Thyroid gland (tissue), 4 donors: Measurements from ENCODE around the gene ZNF83. TPM values are rescaled to one million over a fixed set of nuclear protein-coding genes. Genes with fewer than 3 reads are reported as not detected.
A peak's percentile ranks its signal among the peaks of the same experiment; 100 is the strongest.

Experiments used
- DNase-seq, 2 donors: peaks; one replicate each; pipeline ENCODE4 v3.0.0-alpha.2; 2019
- H3K27ac ChIP-seq, 3 donors: fragments of 200-600 bp; sonication (generic); 1 replicate in 2 of 3; 2 replicates in 1 of 3; pipeline ENCODE4 v1.5.1; 2016 to 2019; ENCODE audit warnings: mild to moderate bottlenecking in 1 of 3, moderate library complexity in 1 of 3
- H3K27me3 ChIP-seq: fragments of 200-600 bp; sonication (generic); one replicate; pipeline ENCODE4 v1.5.1; 2019
- H3K36me3 ChIP-seq, 2 donors: fragments of 200-600 bp; sonication (generic); one replicate each; pipeline ENCODE4 v1.5.1; 2016 to 2019
- H3K4me1 ChIP-seq, 2 donors: fragments of 200-600 bp; sonication (generic); one replicate each; pipeline ENCODE4 v1.5.1; 2017 to 2019
- H3K4me3 ChIP-seq, 3 donors: fragments of 200-600 bp; sonication (generic); replicated peaks in 1 of 3; 1 replicate in 2 of 3; 2 replicates in 1 of 3; pipeline ENCODE4 v1.5.1; 2016; ENCODE audit warnings: mild to moderate bottlenecking in 1 of 3
- H3K9me3 ChIP-seq: fragments of 200-600 bp; sonication (generic); one replicate; pipeline ENCODE4 v1.5.1; 2017
- POLR2A ChIP-seq, 2 donors: fragments of 450-650 bp; IDR thresholded peaks; one replicate each; pipeline ENCODE4 v1.6.1; 2017; ENCODE audit warnings: antibody characterized with exemption in 2 of 2, mild to moderate bottlenecking in 2 of 2, moderate library complexity in 1 of 2
- WGBS, 2 donors: methylation state at CpG; one replicate each; pipeline ENCODE4 v1.1.5; 2017; 5-methylcytosine and 5-hydroxymethylcytosine counted together
- intact Hi-C: fragments of 100-400 bp; cut with DNase I; formaldehyde crosslinking; loops from one replicate; pipeline ENCODE4 v1.15.1; 2023
- total RNA-seq, 4 donors: library from RNA; depleted of rRNA; stranded (reverse); fragments of >200 nt; gene quantifications; one replicate each; pipeline ENCODE4 v1.2.3, GENCODE V29; 2016
- TF ChIP-seq, protein P1 (sequence below), 6 experiments: fragments of 200-600 bp in 3 of 6; fragments of 450-650 bp in 3 of 6; sonication (generic) in 3 of 6; IDR thresholded peaks; one replicate each; pipeline ENCODE4 v1.5.1; 2016 to 2019; ENCODE audit warnings: antibody characterized with exemption in 6 of 6, mild to moderate bottlenecking in 2 of 6, inconsistent platforms in 1 of 6, moderate library complexity in 1 of 6

Gene ZNF83
- total RNA-seq, 4 donors from 2014 or later: 75.3 to 125 (median 97.0) TPM

DNA sequence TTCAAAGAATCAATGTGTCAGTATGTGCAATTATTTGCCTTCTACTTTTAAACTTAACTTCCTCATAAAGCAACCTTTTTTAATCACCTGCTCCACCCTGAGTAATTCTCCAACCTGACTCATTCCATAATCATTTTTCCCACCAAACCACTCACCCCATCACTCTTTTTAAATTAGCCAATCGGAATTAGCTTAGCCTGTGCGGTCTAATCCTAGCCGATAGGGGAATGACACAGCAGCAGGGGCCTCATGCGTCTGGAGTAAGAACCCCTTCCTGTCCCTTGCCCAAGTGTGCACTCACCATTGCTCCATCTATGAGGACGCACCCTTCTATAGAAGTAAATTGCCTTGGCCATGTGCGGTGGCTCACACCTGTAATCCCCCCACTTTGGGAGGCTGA is 27.4 kb upstream of the ZNF83 start:
- TF ChIP-seq, protein P1, sequence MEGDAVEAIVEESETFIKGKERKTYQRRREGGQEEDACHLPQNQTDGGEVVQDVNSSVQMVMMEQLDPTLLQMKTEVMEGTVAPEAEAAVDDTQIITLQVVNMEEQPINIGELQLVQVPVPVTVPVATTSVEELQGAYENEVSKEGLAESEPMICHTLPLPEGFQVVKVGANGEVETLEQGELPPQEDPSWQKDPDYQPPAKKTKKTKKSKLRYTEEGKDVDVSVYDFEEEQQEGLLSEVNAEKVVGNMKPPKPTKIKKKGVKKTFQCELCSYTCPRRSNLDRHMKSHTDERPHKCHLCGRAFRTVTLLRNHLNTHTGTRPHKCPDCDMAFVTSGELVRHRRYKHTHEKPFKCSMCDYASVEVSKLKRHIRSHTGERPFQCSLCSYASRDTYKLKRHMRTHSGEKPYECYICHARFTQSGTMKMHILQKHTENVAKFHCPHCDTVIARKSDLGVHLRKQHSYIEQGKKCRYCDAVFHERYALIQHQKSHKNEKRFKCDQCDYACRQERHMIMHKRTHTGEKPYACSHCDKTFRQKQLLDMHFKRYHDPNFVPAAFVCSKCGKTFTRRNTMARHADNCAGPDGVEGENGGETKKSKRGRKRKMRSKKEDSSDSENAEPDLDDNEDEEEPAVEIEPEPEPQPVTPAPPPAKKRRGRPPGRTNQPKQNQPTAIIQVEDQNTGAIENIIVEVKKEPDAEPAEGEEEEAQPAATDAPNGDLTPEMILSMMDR (IDR thresholded peaks at IDR 0.05): no peak
- no peak for TF ChIP-seq POLR2A (IDR thresholded peaks at IDR 0.05)
- H3K27me3 ChIP-seq: no peaks in the 10 kb centered on the region
- intact Hi-C loops: no loop called here
- no peak for DNase-seq
- WGBS, 2 donors: 97 to 98% methylated on average over 6 of the region's 6 CpGs
- H3K36me3 ChIP-seq: no peaks in the 10 kb centered on the region
- peaks cover 0 to 13% of the 10 kb centered on the region in 2 donors for H3K4me1 ChIP-seq
- H3K27ac ChIP-seq: peak overlapping the region in 1 of 3 donors; percentile 61
- no peaks in the 10 kb centered on the region for H3K9me3 ChIP-seq
- no peak overlapping the region for H3K4me3 ChIP-seq

DNA sequence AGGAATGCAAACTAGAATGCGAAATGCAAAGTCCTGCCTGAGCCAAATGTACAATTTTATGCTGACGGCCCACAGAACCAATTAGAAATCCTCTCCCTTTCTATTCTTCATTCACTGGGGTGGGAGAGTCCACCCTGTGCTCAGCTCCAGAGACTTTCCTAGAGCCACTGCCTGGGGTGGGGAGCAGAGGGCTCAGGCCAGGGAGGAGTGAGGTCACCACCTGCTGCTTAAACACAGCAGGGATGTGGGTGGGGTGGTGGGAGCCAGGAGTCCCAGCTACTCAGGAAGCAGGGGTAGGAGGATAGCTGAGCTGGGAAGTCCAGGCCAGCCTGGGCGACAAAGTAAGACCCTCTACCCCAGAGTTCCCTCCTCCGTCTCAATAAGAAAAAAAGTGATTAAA is 26.9 kb upstream of the ZNF83 start:
- 92 to 95% methylated on average over 4 of the region's 4 CpGs for WGBS, 2 donors
- DNase-seq: no peak
- H3K4me1 ChIP-seq: peaks cover 0 to 13% of the 10 kb centered on the region in 2 donors
- peaks cover 0 to 4% of the 10 kb centered on the region in 2 donors for H3K36me3 ChIP-seq
- H3K27ac ChIP-seq: peak overlapping the region in 2 of 3 donors; percentile 42 to 61
- H3K4me3 ChIP-seq: no peak overlapping the region
- no peaks in the 10 kb centered on the region for H3K27me3 ChIP-seq
- TF ChIP-seq, protein P1 (IDR thresholded peaks at IDR 0.05): no peak
- TF ChIP-seq POLR2A (IDR thresholded peaks at IDR 0.05): no peak
- H3K9me3 ChIP-seq: no peaks in the 10 kb centered on the region
- intact Hi-C loops: no loop called here

DNA sequence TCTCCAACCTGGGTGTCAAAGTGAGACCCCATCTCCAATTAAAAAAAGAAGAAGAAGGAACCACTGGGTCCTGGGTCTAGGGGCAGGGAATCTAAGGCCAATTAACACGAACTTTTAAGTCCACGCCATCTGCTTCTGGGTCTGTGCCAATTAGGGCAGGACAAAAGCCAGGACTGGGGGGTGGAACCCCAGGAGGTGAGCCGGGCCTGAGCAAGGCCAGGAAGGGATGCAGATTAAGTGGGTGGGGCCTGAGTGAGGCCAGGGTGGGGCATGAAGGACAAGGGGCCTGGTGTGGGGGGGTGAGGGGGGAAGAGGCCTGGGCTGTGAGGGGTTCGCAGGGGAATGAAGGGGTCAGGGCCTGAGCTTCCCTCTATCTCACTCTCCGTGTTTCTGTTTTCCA is 26.3 kb upstream of the ZNF83 start:
- intact Hi-C loops: no loop called here
- peak overlapping the region; percentile 11 to 61 (median 42) for H3K27ac ChIP-seq
- no peak overlapping the region for H3K4me3 ChIP-seq
- TF ChIP-seq POLR2A (IDR thresholded peaks at IDR 0.05): no peak
- TF ChIP-seq, protein P1 (IDR thresholded peaks at IDR 0.05): no peak
- H3K4me1 ChIP-seq: peaks cover 0 to 13% of the 10 kb centered on the region in 2 donors
- H3K9me3 ChIP-seq: no peaks in the 10 kb centered on the region
- H3K27me3 ChIP-seq: no peaks in the 10 kb centered on the region
- 71 to 75% methylated on average over 5 of the region's 5 CpGs for WGBS, 2 donors
- H3K36me3 ChIP-seq: peaks cover 0 to 10% of the 10 kb centered on the region in 2 donors
- DNase-seq: peak in 1 of 2 donors; percentile 15

DNA sequence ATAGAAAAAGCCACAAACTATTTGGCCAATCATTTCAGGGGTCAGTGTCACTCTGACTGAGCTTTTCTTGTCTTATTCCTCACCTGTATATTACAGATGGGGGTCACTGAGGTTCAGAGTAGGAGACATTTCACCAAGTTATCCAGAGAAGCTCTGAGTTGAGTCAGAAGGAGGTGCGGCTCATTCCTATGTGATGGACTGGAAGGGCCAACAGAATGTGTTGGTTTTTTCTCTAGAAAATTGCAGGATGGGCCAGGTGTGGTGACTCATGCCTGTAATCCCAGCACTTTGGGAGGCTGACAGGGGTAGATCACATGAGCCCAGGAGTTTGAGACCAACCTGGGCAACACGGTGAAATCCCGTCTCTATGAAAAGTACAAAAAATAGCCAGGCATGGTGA is 24.5 kb upstream of the ZNF83 start:
- no peak for TF ChIP-seq POLR2A (IDR thresholded peaks at IDR 0.05)
- H3K4me3 ChIP-seq: no peak overlapping the region
- peaks cover 7 to 15% of the 10 kb centered on the region in 2 donors for H3K36me3 ChIP-seq
- DNase-seq: no peak
- intact Hi-C loops: no loop called here
- H3K4me1 ChIP-seq: peaks cover 0 to 13% of the 10 kb centered on the region in 2 donors
- whole genome bisulfite sequencing, 2 donors: 72 to 80% methylated on average over 3 of the region's 3 CpGs
- H3K27me3 ChIP-seq: no peaks in the 10 kb centered on the region
- peak overlapping the region in 1 of 3 donors; percentile 61 for H3K27ac ChIP-seq
- no peaks in the 10 kb centered on the region for H3K9me3 ChIP-seq

DNA sequence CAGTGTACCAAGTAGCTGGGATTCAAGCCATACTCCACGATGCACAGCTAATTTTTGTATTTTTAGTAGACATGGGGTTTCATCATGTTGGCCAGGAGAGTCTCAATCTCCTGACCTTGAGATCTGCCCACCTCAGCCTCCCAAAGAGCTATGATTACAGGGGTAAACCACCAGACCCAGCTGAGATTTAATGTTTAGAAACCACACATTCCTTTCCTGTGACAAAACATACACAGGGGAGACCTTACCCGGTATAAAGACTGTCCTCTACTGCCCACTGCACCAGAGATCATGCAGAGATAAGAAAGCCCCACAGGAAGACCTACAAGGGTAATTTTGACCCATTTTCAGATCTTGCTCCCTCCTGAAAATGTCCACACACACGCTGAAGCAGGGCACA is 22.8 kb upstream of the ZNF83 start:
- no peak for DNase-seq
- peaks cover 0 to 13% of the 10 kb centered on the region in 2 donors for H3K4me1 ChIP-seq
- WGBS, 2 donors: 61 to 62% methylated on average over 3 of the region's 3 CpGs
- TF ChIP-seq, protein P1 (IDR thresholded peaks at IDR 0.05): no peak
- no peak for TF ChIP-seq POLR2A (IDR thresholded peaks at IDR 0.05)
- no peaks in the 10 kb centered on the region for H3K27me3 ChIP-seq
- no peaks in the 10 kb centered on the region for H3K9me3 ChIP-seq
- H3K36me3 ChIP-seq: peaks cover 7 to 15% of the 10 kb centered on the region in 2 donors
- no peak overlapping the region for H3K4me3 ChIP-seq
- no peak overlapping the region for H3K27ac ChIP-seq
- intact Hi-C loops: no loop called here
